Stimulated activated CD4-positive, alpha-beta T cell treated with anti-CD3 and anti-CD28 coated beads, Interleukin-12 subunit alpha, Interleukin-12 subunit beta, amount 100 ng/mL, for 24 hours (primary cell): ENCODE results near the gene ERLEC1.
"Not testable (repeated sequence)": the region's sequence is repeated elsewhere in the genome, so short reads cannot be mapped to it uniquely, and the experiment has no call there.

Source experiments
- DNase-seq, 2 experiments: peaks; one replicate each; pipeline ENCODE4 v3.0.0-alpha.2; 2020; ENCODE audit warnings: low read depth in 2 of 2

ERLEC1 gene, protein sequence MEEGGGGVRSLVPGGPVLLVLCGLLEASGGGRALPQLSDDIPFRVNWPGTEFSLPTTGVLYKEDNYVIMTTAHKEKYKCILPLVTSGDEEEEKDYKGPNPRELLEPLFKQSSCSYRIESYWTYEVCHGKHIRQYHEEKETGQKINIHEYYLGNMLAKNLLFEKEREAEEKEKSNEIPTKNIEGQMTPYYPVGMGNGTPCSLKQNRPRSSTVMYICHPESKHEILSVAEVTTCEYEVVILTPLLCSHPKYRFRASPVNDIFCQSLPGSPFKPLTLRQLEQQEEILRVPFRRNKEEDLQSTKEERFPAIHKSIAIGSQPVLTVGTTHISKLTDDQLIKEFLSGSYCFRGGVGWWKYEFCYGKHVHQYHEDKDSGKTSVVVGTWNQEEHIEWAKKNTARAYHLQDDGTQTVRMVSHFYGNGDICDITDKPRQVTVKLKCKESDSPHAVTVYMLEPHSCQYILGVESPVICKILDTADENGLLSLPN

DNA sequence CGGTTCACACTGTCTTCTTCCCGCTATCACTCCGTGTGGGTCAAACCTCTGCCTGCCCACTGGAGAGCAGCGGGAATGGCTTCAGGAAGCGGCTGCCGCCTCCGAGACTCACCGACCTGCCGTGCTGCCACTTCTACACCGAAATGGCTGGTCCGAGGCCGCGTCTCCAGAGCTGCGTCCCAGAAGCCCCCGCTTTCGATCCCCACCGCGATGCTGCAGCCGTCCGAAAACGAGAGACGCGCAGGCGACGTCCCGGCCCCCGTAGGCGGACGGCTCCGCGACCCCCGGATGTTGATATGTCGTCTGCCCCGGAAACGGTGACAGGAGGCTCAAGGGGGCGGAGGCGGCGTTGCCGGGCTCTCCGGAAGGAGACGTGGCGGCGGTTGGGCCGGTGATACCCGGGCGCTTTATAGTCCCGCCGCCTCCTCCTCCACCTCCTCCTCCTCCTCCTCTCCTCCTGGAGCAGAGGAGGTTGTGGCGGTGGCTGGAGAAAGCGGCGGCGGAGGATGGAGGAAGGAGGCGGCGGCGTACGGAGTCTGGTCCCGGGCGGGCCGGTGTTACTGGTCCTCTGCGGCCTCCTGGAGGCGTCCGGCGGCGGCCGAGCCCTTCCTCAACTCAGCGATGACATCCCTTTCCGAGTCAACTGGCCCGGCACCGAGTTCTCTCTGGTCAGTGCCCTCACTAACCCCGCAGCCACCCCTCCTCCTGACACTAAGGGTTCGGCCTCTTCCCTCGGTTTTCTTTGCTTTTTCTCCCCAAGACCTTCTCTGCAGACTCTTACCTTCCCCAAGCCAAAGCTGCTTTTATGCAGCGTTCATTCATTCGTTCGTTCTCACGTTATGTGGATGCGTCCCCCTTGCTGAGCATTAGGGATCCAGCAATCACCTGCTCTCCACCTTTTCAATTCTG lies at the start of gene ERLEC1, which contains the start of gene ASB3:
Gene ERLEC1 (plus strand): TSS at position 340 of the 909 bp plus-strand sequence. CDS start 167 bp downstream, at position 507.
Gene ASB3 (minus strand): TSS at position 249 of the 909 bp plus-strand sequence. CDS start 21,381 bp downstream, outside the sequence.
- DNase-seq: peak; percentile 74 to 82

DNA sequence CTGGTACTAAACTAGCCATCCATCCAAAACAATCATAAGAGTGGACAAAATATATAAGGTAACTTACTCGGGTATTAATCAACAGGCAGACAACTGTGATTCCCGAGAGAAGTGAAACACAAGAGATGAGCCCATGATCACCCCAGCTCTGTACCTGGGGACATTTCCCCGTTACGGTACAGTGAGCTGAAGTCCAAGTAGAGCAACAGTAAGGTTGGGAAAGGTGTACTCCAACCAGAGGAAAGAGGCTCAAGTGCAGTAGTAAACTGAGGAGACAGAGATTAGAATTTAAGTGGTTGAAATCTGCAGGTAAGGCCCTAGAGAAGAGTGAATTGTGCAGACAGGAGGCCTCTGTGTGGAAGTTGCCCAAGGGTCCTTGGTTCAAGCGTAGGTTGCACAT lies 49.8 kb upstream of the ERLEC1 start:
- no peak for DNase-seq

DNA sequence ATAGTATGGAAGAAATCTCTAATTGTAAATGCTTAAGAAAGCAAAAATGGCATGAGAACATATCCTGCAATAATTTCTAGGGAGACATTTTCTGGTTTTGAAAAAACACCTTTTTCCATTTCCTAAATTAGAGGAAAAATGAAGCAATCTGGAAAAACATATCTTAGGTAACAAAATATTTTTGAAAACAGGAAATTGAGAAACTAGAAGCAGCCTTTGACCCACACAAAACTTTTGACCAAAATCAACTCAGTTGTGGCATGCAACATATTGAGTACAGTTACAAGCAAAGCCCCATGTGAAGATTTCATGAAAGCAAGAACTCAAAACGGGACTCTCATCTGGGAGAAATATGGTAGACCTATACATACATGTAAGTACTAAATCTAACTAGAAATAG lies 47.8 kb upstream of the ERLEC1 start:
- DNase-seq: no peak

DNA sequence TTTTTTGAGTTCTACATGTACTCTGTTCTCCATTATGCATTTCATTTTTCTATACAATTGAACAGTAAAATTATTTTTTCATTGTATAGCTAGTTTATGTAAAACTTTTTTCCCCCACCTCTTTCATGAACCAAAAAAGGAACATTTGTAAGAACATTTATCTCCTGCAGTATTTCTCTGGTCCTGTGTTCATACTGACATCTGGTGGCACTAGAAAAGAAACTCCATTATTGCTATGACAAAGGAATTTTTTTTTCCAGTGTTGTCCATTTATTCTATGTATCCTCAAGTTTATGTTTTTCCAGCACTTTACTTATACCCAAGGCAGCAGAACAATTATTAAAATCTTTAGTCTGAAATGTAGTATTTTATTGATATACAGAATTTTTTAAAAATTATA lies 46.7 kb upstream of the ERLEC1 start:
- no peak for DNase-seq

DNA sequence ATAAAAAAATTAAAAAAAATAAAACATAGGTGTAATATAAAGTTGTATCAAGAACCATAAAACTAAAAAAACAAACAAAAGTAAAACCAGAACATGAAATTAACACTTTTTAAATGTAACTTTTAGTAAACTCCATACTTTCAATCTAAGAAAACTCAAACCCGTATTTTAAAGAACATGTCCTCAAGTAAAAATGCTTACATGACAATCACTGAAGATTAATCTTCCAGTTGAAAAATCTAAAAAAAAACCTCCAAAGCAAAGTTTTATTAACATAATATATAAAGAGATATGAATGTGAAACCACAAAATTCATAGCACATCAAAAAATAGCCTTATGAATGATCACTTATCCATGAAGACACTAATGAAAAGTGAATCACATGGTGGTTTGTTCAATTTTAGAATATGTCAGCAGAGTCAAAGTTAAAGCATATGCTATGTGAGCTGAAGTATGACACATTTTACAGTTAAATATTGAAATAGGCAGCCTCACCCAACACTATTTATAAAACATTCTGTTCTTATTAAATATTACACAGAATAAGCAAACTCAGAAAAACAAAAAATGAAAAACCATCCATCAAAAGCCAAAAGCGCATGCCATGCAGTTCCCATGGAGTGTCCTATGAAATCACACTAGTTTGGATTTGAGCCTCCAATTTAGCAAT lies 42.3 kb upstream of the ERLEC1 start:
- DNase-seq: no peak

DNA sequence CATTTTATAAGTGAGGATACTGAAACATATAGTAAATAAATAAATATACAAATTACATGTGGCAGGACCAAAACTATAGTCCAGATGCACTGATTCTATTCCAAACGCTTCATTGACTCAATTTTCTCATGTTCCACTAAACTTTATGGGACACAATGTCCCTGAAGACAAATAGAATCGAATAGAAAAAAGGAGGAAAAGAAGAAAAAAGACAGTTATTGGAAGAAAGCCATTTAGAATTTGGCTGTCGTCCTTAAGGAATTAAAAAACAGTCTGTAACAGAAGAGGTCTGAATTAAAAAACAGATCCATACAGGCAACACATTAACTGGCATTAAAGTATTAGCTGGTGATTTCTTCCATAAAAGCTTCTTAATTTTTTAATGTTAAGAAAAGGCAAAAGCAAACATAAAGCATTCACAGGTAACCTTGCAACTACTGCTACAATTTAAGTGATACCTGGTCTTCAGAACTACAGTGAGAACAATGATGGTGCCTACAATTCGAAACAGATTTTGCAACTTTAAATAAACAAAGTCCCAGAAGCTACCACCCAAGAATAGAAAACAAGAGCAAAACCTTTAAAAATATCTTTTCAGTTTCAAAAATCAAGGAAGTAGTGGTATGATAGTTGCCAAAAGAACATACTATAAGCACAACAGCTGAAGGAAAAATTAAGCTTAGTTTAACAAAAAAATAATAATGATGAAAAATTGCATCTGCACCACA lies 36.6 kb upstream of the ERLEC1 start:
- DNase-seq: no peak

DNA sequence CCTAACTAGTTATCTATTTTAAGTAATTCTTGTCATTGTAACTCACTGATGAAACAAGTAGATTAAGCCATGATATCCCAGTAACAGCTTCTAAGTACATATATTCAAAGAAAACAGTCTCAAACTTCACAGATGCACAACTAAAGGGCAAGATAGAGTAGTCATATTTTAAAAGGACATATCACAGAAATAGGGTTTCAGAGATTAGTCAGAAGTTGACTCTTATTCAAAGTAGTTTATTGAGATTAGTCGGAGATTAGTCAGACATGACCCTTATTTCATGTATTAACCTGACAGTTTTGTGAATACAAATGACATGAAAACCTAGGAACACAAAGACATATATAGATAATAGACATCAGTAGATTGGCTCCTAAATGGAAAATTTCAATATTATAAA lies 35.1 kb upstream of the ERLEC1 start:
- no peak for DNase-seq

DNA sequence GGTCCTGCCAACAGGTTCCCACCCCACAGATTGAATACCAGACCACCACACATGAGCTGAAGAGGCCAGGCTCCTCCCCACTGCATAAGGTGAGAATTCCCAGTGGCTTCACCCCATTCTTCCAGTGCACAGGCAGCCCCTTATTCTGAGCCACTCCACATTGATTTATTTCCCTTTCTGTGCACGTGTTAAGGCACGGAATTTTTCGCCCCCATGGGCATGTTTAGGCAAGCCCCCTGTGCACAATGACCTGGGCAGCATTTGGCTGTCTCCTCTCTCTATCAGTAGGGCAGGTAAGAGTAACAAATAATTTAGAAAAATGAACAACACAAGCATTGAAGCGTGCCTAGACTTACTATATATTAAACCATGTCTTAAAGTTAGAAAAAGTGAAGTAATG lies 34.5 kb upstream of the ERLEC1 start:
- DNase-seq: no peak

DNA sequence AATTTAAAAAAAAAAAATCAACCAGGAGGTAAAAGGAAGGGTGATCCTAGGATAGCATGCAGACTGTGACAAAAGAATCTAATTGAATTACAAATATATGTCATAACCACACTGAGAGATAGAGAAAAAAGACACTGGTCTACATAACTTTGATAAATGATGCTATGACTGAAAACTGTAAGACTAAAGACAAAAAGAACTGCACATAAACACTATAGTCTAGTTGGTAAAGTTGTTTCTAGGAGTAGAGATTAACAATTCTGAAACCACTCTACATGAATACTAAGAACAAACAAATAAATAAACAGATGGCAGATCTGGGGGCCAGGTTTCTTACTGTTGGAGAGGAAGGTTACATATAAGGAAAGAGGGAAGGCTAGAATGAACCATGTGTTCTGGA lies 33.8 kb upstream of the ERLEC1 start:
- DNase-seq: no peak

DNA sequence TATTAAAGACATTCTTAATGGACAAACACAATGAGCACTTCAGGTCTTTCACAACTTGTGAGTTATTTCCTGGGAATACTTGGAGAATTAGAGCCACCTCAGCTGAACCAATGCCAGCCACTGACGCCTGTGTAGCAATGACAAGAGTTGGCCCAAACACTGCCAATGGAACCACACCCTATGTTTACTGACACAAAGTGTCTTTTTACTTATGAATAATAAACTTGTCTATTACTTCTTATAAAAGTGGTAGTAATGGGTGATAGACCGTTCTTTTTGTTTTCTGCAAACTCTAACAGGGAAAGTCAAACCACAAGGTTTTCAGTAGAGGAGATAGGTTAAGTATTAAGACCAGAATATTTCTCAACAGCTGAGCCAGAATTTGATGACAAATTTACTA lies 31.7 kb upstream of the ERLEC1 start:
- no peak for DNase-seq

DNA sequence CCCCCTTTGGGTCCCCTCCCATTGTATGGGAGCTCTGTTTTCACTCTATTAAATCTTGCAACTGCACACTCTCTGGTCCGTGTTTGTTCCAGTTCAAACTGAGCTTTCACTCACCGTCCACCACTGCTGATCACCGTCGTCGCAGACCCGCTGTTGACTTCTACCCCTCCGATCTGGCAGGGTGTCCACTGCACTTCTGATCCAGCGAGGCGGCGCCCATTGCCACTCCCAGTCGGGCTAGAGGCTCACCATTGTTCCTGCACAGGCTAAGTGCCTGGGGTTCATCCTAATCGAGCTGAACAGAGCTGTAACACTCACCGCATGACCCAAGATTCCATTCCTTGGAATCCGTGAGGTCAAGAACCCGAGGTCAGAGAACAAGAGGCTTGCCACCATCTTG lies 30.2 kb upstream of the ERLEC1 start:
- DNase-seq: no peak

DNA sequence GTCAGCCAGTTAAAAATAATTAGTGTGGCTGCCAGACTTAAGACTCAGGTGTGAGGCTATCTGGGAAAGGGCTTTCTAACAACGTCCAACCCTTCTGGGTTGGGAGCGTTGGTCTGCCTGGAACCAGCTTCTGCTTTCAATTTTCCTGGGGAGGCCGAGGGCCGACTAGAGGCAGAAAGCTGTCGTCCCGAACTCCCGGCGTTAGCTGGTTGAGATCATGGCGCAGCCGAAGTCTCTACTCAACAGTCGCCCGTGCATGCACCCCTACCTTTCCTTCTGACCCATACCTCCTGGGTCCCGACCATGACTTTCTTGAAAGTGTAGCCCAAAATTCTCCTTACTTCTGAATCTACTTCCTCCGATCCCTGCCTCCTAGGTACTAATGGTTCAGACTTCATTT lies 29.6 kb upstream of the ERLEC1 start:
- not testable (repeated sequence) for DNase-seq

DNA sequence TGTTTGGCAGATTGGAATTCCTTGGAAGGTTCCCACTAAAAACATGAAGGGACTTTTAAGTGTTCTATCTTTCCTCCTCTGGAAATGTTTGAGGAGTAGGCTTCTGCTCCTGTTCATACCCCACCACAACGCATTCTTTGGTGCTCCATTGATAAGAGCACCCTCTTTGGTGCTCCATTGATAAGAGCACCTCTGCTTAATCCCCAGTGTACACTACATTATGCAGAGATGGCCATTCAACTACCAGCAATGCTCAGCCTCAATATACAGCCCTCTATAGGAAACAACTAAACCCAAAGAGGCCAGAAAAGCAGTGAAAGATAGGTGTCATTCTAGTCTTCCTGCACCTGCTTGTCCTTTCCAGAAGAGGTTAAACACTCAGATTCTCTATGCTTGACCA lies 21.1 kb upstream of the ERLEC1 start:
- DNase-seq: no peak

DNA sequence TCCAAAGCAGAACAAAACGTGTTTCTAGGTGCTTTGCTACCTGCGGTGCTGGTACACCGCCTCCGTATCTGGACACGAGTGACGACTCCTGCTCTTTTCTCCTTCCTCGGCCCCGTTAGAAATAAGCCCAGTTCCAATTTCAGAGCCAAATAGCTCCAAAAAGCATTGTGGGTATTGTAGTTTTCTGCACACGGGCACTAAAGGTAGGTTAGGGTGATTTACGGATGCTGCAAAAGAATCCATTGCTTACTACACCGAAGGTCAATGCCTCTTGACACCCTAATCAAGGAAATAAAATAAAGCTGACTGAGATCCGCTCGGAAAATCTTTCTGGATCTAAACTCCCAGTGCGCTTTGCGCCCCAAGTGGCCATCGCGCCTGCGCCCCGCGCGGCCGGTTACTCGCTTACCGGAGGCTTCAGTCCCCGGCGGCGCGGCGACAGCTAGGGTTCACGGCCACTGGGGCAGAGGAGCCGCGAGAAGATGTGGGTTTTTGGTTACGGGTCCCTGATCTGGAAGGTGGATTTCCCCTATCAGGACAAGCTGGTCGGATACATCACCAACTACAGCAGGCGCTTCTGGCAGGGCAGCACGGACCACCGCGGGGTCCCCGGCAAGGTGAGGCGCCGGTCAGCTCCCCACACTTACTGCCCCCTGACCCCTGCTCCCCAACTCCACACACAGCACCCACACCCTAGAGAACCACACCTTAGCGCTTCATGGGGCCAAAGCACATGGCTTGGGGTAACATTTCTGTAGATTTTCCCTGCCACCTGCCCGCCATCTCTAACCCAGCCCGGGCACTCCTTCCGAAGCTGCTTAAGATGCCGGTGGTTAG lies 19.2 kb upstream of the ERLEC1 start, which contains the start of gene CHAC2:
Gene CHAC2 (plus strand): TSS at position 400 of the 837 bp plus-strand sequence. CDS start 83 bp downstream, at position 483.
- DNase-seq: peak; percentile 77 to 81

DNA sequence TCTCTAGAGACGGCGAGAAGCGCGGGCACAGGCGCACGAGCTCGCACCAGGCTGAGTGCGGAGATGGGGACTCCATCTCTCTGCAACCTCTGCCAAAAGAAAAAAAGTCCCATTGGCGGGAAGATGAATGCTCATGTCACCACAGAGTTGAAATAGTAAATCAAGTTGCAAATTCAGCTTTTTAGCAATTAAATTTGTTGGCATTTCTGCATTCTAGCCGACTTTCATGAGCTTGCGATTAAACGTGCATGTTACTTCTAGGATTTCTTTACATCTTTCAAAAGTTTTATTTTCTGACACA lies 18.7 kb upstream of the ERLEC1 start:
- no peak for DNase-seq

DNA sequence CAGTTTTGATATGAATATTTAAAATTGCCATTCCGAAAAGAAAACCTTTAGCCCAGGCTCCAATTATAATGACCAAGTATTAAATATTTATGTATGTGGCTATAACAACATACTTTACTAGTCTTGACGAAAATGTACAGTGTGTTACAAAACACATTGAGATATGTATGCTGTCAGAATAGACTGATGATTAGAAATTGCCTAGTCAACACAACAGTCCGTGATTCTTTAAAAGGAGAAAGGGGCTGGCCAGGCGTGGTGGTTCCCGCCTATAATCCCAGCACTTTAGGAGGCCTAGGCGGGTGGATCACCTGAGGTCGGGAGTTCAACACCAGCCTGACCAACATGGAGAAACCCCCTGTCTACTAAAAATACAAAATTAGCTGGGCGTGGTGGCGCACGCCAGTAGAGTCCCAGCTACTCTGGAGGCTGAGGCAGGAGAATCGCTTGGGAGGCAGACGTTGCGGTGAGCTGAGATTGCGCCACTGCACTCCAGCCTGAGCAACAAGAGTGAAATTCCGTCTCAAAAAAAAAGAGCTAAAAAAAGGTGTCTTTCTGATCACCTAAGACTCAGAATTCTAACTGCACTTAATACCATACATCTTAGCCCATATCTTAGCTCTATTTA lies 17.4 kb upstream of the ERLEC1 start:
- DNase-seq: no peak

DNA sequence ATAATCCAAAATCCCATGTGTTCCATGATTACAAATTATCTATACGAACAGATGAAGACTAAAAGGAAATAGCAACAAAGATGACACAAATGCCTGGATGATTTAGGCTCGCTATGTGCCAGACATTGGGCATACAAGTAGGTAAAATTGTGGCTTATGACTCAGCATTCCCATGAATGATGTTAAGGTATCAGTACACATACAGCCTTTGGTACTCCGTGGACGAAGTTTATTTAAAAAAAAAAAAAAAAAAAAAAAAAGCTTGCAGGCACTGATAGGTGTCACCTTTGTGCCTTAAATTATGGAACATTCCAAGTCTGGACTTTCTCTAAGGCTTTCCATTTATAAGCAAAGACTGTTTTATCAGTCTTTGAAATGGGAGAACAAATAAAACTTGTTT lies 16.6 kb upstream of the ERLEC1 start:
- no peak for DNase-seq

DNA sequence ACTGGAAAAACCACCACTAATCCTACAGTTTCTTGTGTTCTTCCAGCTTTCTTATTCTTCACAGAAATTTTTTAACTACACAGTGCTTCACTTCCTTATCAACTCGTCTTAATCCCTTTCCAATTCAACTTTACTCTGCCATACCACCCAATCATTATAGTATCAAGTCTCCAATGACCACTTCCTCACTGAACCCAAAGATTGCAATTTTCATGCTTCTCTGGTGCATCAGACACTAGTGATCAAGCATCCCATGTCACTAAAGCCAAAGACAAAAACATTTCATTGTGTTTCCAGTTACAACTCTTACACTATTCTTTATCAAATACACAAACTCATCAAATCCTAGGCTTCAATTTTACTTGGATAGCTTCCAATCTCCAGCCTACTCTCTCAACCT lies 9.7 kb upstream of the ERLEC1 start:
- DNase-seq: no peak

DNA sequence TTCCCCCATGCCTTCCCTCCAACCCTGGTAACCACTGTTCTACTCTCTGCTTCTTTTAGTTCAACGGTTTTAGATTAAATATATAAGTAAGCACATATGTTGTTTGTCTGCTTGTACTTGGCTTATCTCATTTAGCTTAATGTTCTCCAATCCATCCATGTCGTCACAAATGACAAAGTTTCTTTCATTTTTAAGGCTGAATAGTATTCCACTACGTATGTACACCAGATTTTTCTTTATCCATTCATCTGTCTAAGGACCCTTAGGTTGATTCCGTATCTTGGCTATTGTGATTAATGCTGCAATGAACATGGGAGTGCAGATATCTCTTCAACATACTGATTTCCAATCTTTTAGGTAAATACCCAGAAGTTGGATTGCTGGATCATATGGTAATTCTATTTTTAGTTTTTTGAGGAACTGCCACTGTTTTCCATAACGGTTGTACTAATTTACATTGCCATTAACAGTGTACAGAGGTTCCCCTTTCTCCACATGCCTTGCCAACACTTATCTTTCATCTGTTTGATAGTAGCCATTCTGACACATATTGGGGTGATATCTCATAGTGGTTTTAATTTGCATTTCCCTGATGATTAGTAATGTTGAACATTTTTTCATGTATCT lies 8.2 kb upstream of the ERLEC1 start:
- DNase-seq: no peak

DNA sequence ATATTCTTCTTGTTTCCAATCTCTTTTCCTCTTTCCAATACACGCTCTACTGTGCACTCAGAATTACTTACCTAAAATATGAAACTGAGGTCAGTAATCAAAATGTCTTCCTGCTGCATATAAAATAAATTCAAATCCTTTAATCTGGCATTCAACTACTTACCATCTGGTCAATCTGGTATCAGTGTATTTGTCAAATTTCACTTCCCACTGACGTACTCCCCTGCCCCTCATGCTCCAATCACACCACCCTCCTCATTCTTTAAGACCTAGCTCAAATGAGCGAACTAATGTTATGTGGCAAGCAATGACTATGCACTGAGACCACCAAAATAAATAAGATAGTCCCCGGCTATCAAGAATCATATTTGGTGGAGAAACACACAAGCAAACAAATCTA lies 6.8 kb upstream of the ERLEC1 start:
- no peak for DNase-seq
